ENCODE measurements around the gene DGKD.

The DGKD gene

GRCh38 chr2:233459426-233459825 lies 105.1 kb downstream of the DGKD start:
- Histone ChIP-seq H3K4me3 (IDR thresholded peaks at IDR 0.05; ENCODE audit: insufficient read depth, low read depth, low read length) (no peak overlapping the region), H3K27ac (no peak overlapping the region), H4K20me1 (ENCODE audit: insufficient read depth) (no peaks in the 10 kb centered on the region), H3K4me1 (ENCODE audit: low read depth, poor library complexity, severe bottlenecking) (no peaks in the 10 kb centered on the region), H3K79me2 (ENCODE audit: insufficient read depth, low read depth) (no peaks in the 10 kb centered on the region), H3K27me3 (ENCODE audit: insufficient read depth, low read depth) (no peaks in the 10 kb centered on the region), H3K9ac (no peak overlapping the region), H3K4me2 (no peak overlapping the region), H3K36me3 (ENCODE audit: insufficient read depth) (no peaks in the 10 kb centered on the region), H2AFZ (ENCODE audit: low read depth) (no peak overlapping the region)
- TF ChIP-seq CTCF (conservative IDR thresholded peaks at IDR 0.05; ENCODE audit: low read depth, low read length), result no peak

GRCh38 chr2:233460726-233461441 lies 106.6 kb downstream of the DGKD start:
- Histone ChIP-seq H3K36me3 (ENCODE audit: insufficient read depth) (no peaks in the 10 kb centered on the region), H3K27ac (no peak overlapping the region)

GRCh38 chr2:233461481-233461891 lies 107.2 kb downstream of the DGKD start:
- Histone ChIP-seq H3K9ac (no peak overlapping the region), H3K27me3 (ENCODE audit: insufficient read depth, low read depth) (no peaks in the 10 kb centered on the region), H3K79me2 (ENCODE audit: insufficient read depth, low read depth) (no peaks in the 10 kb centered on the region), H4K20me1 (ENCODE audit: insufficient read depth) (no peaks in the 10 kb centered on the region), H3K4me3 (IDR thresholded peaks at IDR 0.05; ENCODE audit: insufficient read depth, low read depth, low read length) (no peak overlapping the region), H3K27ac (no peak overlapping the region), H3K4me1 (ENCODE audit: low read depth, poor library complexity, severe bottlenecking) (no peaks in the 10 kb centered on the region), H3K4me2 (no peak overlapping the region), H2AFZ (ENCODE audit: low read depth) (no peak overlapping the region), H3K36me3 (ENCODE audit: insufficient read depth) (no peaks in the 10 kb centered on the region)
- no peak for TF ChIP-seq CTCF (conservative IDR thresholded peaks at IDR 0.05; ENCODE audit: low read depth, low read length)

More at GRCh38 chr2:233460726-233461441, 106.6 kb downstream of the DGKD start:
- Histone ChIP-seq H3K4me2 (no peak overlapping the region), H3K4me3 (IDR thresholded peaks at IDR 0.05; ENCODE audit: insufficient read depth, low read depth, low read length) (no peak overlapping the region), H3K9ac (no peak overlapping the region), H2AFZ (ENCODE audit: low read depth) (no peak overlapping the region), H3K79me2 (ENCODE audit: insufficient read depth, low read depth) (no peaks in the 10 kb centered on the region), H3K27me3 (ENCODE audit: insufficient read depth, low read depth) (no peaks in the 10 kb centered on the region), H3K4me1 (ENCODE audit: low read depth, poor library complexity, severe bottlenecking) (no peaks in the 10 kb centered on the region), H4K20me1 (ENCODE audit: insufficient read depth) (no peaks in the 10 kb centered on the region)
- TF ChIP-seq CTCF (conservative IDR thresholded peaks at IDR 0.05; ENCODE audit: low read depth, low read length), result no peak

- Histone ChIP-seq H3K27ac (no peak overlapping the region), H3K9ac (no peak overlapping the region), H2AFZ (ENCODE audit: low read depth) (no peak overlapping the region), H3K36me3 (ENCODE audit: insufficient read depth) (no peaks in the 10 kb centered on the region), H3K27me3 (ENCODE audit: insufficient read depth, low read depth) (no peaks in the 10 kb centered on the region), H4K20me1 (ENCODE audit: insufficient read depth) (no peaks in the 10 kb centered on the region), H3K79me2 (ENCODE audit: insufficient read depth, low read depth) (no peaks in the 10 kb centered on the region), H3K4me2 (no peak overlapping the region), H3K4me3 (IDR thresholded peaks at IDR 0.05; ENCODE audit: insufficient read depth, low read depth, low read length) (no peak overlapping the region), H3K4me1 (ENCODE audit: low read depth, poor library complexity, severe bottlenecking) (no peaks in the 10 kb centered on the region)
- TF ChIP-seq CTCF (conservative IDR thresholded peaks at IDR 0.05; ENCODE audit: low read depth, low read length), result no peak
These were observed 108.0 kb downstream of the DGKD start for GRCh38 chr2:233462202-233462785.

Data from KMS-11 (cell line).